Body of pancreas (tissue), 4 donors: ENCODE results near the gene WRAP73.

Experiments used
- CTCF ChIP-seq, 7 experiments: fragments of 450-650 bp in 4 of 7; fragments of 200-600 bp in 3 of 7; sonication (generic) in 3 of 7; IDR thresholded peaks; one replicate each; pipeline ENCODE4 v1.5.1; 2016 to 2019; ENCODE audit warnings: antibody characterized with exemption in 7 of 7
- POLR2A ChIP-seq, 3 donors: fragments of 450-650 bp; IDR thresholded peaks; one replicate each; pipeline ENCODE4 v1.6.1; 2016; ENCODE audit warnings: antibody characterized with exemption in 3 of 3, mild to moderate bottlenecking in 2 of 3

GRCh38 chr1:3629561-3630160 lies 20.2 kb downstream of the WRAP73 start:
- TF ChIP-seq CTCF (IDR thresholded peaks at IDR 0.05) (no peak), POLR2A (IDR thresholded peaks at IDR 0.05) (no peak)
